ENCODE data around the gene WDR5.

- TF ChIP-seq CTCF (IDR thresholded peaks at IDR 0.05) (no peak), POLR2A (IDR thresholded peaks at IDR 0.05) (no peak)
Observed at GRCh38 chr9:134132208-134132870, 3.5 kb upstream of the WDR5 start.
